Prostate gland (tissue), 2 donors: ENCODE measurements around the gene PLEKHO1.

Experiments used
- POLR2AphosphoS5 ChIP-seq: sonication (generic); formaldehyde crosslinking; IDR thresholded peaks from one replicate; pipeline ENCODE4 v1.6.1; 2017; ENCODE audit warnings: antibody characterized with exemption
- TF ChIP-seq, protein P1 (sequence below), 4 experiments: fragments of 200-600 bp in 2 of 4; fragments of 450-650 bp in 2 of 4; sonication (generic) in 2 of 4; IDR thresholded peaks; 1 replicate in 3 of 4; 2 replicates in 1 of 4; pipeline ENCODE4 v1.5.1; 2016 to 2019; ENCODE audit warnings: antibody characterized with exemption in 4 of 4, mild to moderate bottlenecking in 2 of 4, moderate library complexity in 2 of 4

GRCh38 chr1:150126811-150127210, 22.9 kb upstream of the PLEKHO1 start:
- TF ChIP-seq, protein P1, sequence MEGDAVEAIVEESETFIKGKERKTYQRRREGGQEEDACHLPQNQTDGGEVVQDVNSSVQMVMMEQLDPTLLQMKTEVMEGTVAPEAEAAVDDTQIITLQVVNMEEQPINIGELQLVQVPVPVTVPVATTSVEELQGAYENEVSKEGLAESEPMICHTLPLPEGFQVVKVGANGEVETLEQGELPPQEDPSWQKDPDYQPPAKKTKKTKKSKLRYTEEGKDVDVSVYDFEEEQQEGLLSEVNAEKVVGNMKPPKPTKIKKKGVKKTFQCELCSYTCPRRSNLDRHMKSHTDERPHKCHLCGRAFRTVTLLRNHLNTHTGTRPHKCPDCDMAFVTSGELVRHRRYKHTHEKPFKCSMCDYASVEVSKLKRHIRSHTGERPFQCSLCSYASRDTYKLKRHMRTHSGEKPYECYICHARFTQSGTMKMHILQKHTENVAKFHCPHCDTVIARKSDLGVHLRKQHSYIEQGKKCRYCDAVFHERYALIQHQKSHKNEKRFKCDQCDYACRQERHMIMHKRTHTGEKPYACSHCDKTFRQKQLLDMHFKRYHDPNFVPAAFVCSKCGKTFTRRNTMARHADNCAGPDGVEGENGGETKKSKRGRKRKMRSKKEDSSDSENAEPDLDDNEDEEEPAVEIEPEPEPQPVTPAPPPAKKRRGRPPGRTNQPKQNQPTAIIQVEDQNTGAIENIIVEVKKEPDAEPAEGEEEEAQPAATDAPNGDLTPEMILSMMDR (IDR thresholded peaks at IDR 0.05): no peak
- TF ChIP-seq POLR2AphosphoS5: no peak
